ENCODE data around the gene L1CAM.

DNA sequence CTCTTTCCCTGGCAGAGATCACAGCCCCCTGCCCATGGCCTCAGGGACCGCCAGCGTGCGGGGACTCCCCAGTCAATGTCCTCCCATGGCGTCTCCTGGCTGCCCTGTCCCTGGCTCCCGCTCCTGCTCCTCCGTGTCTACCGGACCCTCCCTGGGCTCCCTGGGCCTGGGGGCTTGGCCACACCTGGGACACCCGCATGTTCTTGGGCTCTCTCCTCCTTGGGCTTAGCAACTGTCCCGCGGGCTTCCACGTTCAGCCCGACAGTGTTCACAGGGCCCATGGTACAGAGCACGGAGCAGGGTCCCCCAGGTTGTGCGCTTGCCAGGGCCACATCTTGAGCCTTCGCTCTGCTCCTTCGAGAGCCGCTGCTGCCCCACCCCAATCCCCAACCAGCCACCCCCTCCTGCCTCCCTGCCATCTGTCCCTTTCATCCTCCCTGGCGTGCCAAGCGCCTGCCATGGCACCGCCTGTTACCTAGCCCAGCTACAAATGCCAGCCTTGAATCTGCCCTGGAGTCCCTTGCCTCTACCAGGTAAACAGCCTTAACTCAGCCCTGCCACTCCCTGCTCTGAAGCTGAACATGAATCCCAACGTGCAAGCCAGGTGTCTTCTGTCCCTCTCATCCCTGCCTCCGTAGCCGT lies 22.4 kb upstream of the L1CAM start:
- no peak for TF ChIP-seq EZH2 (IDR thresholded peaks at IDR 0.05)
- TF ChIP-seq, protein P1, sequence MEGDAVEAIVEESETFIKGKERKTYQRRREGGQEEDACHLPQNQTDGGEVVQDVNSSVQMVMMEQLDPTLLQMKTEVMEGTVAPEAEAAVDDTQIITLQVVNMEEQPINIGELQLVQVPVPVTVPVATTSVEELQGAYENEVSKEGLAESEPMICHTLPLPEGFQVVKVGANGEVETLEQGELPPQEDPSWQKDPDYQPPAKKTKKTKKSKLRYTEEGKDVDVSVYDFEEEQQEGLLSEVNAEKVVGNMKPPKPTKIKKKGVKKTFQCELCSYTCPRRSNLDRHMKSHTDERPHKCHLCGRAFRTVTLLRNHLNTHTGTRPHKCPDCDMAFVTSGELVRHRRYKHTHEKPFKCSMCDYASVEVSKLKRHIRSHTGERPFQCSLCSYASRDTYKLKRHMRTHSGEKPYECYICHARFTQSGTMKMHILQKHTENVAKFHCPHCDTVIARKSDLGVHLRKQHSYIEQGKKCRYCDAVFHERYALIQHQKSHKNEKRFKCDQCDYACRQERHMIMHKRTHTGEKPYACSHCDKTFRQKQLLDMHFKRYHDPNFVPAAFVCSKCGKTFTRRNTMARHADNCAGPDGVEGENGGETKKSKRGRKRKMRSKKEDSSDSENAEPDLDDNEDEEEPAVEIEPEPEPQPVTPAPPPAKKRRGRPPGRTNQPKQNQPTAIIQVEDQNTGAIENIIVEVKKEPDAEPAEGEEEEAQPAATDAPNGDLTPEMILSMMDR (IDR thresholded peaks at IDR 0.05): no peak
- no peak for TF ChIP-seq EZH2phosphoT487 (IDR thresholded peaks at IDR 0.05)

Measured in neural progenitor cell (in vitro differentiated cells).